ENCODE measurements around the gene ZNF439.
"Not testable (repeated sequence)": the region's sequence is repeated elsewhere in the genome, so short reads cannot be mapped to it uniquely, and the experiment has no call there.

The ZNF439 gene

GRCh38 chr19:11868188-11868587 is 19.7 kb downstream of the ZNF439 start:
- no peak for DNase-seq (ENCODE audit: low read depth, low spot score)

- no peak for DNase-seq (ENCODE audit: low read depth, low spot score)
Observed at GRCh38 chr19:11872624-11873023, 24.1 kb downstream of the ZNF439 start.

- no peak for DNase-seq (ENCODE audit: low read depth, low spot score)
Observed at GRCh38 chr19:11873762-11874161, 25.2 kb downstream of the ZNF439 start.

GRCh38 chr19:11879687-11880266 is 31.3 kb downstream of the ZNF439 start:
- DNase-seq (ENCODE audit: low read depth, low spot score): not testable (repeated sequence)

GRCh38 chr19:11880598-11880997 is 32.1 kb downstream of the ZNF439 start:
- DNase-seq (ENCODE audit: low read depth, low spot score): no peak

GRCh38 chr19:11881151-11881800 is 32.8 kb downstream of the ZNF439 start:
- DNase-seq (ENCODE audit: low read depth, low spot score): no peak

- DNase-seq (ENCODE audit: low read depth, low spot score): no peak
Observed at GRCh38 chr19:11882606-11883005, 34.1 kb downstream of the ZNF439 start.

GRCh38 chr19:11887234-11887610 is 38.7 kb downstream of the ZNF439 start:
- DNase-seq (ENCODE audit: low read depth, low spot score): no peak

GRCh38 chr19:11887611-11888531 is 39.3 kb downstream of the ZNF439 start, which contains the start of gene ZNF69:
ZNF69 (plus strand) TSS chr19:11887782; CDS start chr19:11887924, 142 bp downstream.
- DNase-seq (ENCODE audit: low read depth, low spot score): peak; percentile 84

- DNase-seq (ENCODE audit: low read depth, low spot score): not testable (repeated sequence)
Observed at GRCh38 chr19:11889901-11890300, 41.4 kb downstream of the ZNF439 start.

- no peak for DNase-seq (ENCODE audit: low read depth, low spot score)
Observed at GRCh38 chr19:11890634-11891033, 42.1 kb downstream of the ZNF439 start.

- no peak for DNase-seq (ENCODE audit: low read depth, low spot score)
Observed at GRCh38 chr19:11894851-11895250, 46.3 kb downstream of the ZNF439 start.

GRCh38 chr19:11902228-11902627 is 53.7 kb downstream of the ZNF439 start:
- no peak for DNase-seq (ENCODE audit: low read depth, low spot score)

- no peak for DNase-seq (ENCODE audit: low read depth, low spot score)
Observed at GRCh38 chr19:11905928-11906327, 57.4 kb downstream of the ZNF439 start.

GRCh38 chr19:11911937-11912336 is 63.4 kb downstream of the ZNF439 start:
- DNase-seq (ENCODE audit: low read depth, low spot score): not testable (repeated sequence)

- DNase-seq (ENCODE audit: low read depth, low spot score): not testable (repeated sequence)
Observed at GRCh38 chr19:11914417-11915051, 66.0 kb downstream of the ZNF439 start.

Data from iPS DF 19.7 (cell line).